Osteoblast (primary cell): ENCODE measurements around the gene MYL6B. TPM values are rescaled to one million over a fixed set of nuclear protein-coding genes. Genes with fewer than 3 reads are reported as not detected.
A peak's percentile ranks its signal among the peaks of the same experiment; 100 is the strongest.

Experiments
- DNase-seq: peaks from one replicate; pipeline ENCODE4 v3.0.0; 2011; ENCODE audit warnings: low spot score, mixed read lengths; ENCODE audit not compliant: insufficient read length; ENCODE audit errors: missing footprints
- H2AFZ ChIP-seq: 2 replicates; pipeline ENCODE4 v1.6.0; 2011; ENCODE audit warnings: mild to moderate bottlenecking, low read length
- H3K27ac ChIP-seq: 2 replicates; pipeline ENCODE4 v1.5.1; 2011; ENCODE audit warnings: mild to moderate bottlenecking, low read depth, low read length, moderate library complexity
- H3K27me3 ChIP-seq: 2 replicates; pipeline ENCODE4 v1.6.0; 2012; ENCODE audit warnings: mild to moderate bottlenecking, control low read depth, inconsistent platforms, low read length, moderate library complexity; ENCODE audit not compliant: insufficient read depth
- H3K36me3 ChIP-seq: 2 replicates; pipeline ENCODE4 v1.5.1; 2011; ENCODE audit warnings: mild to moderate bottlenecking, low read length, control low read depth, moderate library complexity; ENCODE audit not compliant: insufficient read depth
- H3K4me1 ChIP-seq: 2 replicates; pipeline ENCODE4 v1.5.1; 2011; ENCODE audit warnings: mild to moderate bottlenecking, low read length, control low read depth, moderate library complexity; ENCODE audit not compliant: insufficient read depth
- H3K4me2 ChIP-seq: 2 replicates; pipeline ENCODE4 v1.6.0; 2011; ENCODE audit warnings: mild to moderate bottlenecking, low read length; ENCODE audit not compliant: insufficient read depth
- H3K4me3 ChIP-seq: fragments of 200-600 bp; sonication (generic); 3 replicates; pipeline ENCODE4 v1.5.1; 2012; ENCODE audit warnings: mild to moderate bottlenecking, low read length, inconsistent platforms; ENCODE audit not compliant: insufficient read depth
- H3K79me2 ChIP-seq: 2 replicates; pipeline ENCODE4 v1.6.0; 2012; ENCODE audit warnings: mild to moderate bottlenecking, low read length, control low read depth, inconsistent platforms; ENCODE audit not compliant: insufficient read depth
- H3K9me3 ChIP-seq: 2 replicates; pipeline ENCODE4 v1.5.1; 2011; ENCODE audit warnings: low read depth, low read length, control low read depth
- H4K20me1 ChIP-seq: 2 replicates; pipeline ENCODE4 v1.6.0; 2012; ENCODE audit warnings: mild to moderate bottlenecking, low read length, control low read depth; ENCODE audit not compliant: insufficient read depth
- CTCF ChIP-seq: IDR thresholded peaks from 2 replicates; pipeline ENCODE4 v1.5.1; 2011; ENCODE audit warnings: mild to moderate bottlenecking, low read depth, low read length, moderate library complexity; ENCODE audit errors: extremely low read depth
- total RNA-seq: library from RNA; depleted of rRNA; stranded (reverse); fragments of >200 nt; gene quantifications from 2 replicates; pipeline ENCODE4 v1.2.3, GENCODE V29; 2012

MYL6B gene
- total RNA-seq, 1 donor = 53.9 TPM

DNA sequence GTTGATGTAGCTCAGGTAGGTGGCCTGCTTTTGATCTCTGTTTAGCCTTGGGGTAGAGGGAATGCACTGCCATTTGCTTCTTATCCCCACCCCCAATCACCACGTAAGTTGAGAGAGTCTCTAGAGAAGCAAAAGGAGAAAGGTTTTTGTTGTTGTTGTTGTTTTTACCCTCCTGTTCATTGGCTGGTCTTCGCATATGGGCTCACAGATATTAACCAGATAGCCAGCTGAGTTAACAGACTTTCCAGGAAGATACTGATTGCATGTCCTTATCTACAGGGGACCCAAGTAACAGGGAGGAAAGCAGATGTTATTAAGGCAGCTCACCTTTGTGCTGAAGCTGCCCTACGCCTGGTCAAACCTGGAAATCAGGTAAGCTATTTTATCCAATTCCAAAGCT lies 45.1 kb upstream of the MYL6B start:
- no peak overlapping the region for H3K4me2 ChIP-seq
- TF ChIP-seq CTCF = no peak
- H3K27ac ChIP-seq = no peak overlapping the region
- no peaks in the 10 kb centered on the region for H3K9me3 ChIP-seq
- H3K4me3 ChIP-seq = no peak overlapping the region
- peaks cover 18% of the 10 kb centered on the region for H3K4me1 ChIP-seq
- H4K20me1 ChIP-seq = peaks cover 3% of the 10 kb centered on the region
- H3K79me2 ChIP-seq = peaks cover 36% of the 10 kb centered on the region
- DNase-seq = no peak
- H3K27me3 ChIP-seq = no peaks in the 10 kb centered on the region
- H3K36me3 ChIP-seq = peaks cover 55% of the 10 kb centered on the region
- no peak overlapping the region for H2AFZ ChIP-seq

DNA sequence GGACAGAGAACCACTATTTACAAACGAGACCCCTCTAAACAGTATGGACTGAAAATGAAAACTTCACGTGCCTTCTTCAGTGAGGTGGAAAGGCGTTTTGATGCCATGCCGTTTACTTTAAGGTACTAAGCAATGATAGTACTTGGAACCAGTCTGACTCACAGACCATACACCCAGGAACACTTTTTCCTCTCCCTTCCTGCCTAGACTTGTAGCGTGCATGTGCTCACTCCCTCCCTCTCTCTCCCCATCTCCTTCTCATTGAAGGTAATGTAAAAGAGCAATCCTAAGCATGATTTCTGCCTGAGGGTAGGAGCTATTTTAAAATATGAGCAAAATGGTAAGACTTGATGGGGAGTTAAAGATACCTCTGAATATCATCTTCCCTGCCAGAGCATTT lies 41.8 kb upstream of the MYL6B start:
- Histone ChIP-seq H3K4me2 (no peak overlapping the region), H3K27ac (no peak overlapping the region), H3K9me3 (no peaks in the 10 kb centered on the region), H3K4me1 (peaks cover 15% of the 10 kb centered on the region), H4K20me1 (peaks cover 1% of the 10 kb centered on the region), H2AFZ (no peak overlapping the region), H3K4me3 (no peak overlapping the region), H3K27me3 (no peaks in the 10 kb centered on the region), H3K36me3 (peaks cover 70% of the 10 kb centered on the region), H3K79me2 (peaks cover 24% of the 10 kb centered on the region)
- no peak for DNase-seq
- TF ChIP-seq CTCF = no peak

GRCh38 chr12:56114084-56114483 lies 38.3 kb upstream of the MYL6B start:
- peaks cover 16% of the 10 kb centered on the region for H4K20me1 ChIP-seq
- no peak overlapping the region for H3K4me2 ChIP-seq
- no peak overlapping the region for H2AFZ ChIP-seq
- no peak overlapping the region for H3K27ac ChIP-seq
- DNase-seq = no peak
- peaks cover 52% of the 10 kb centered on the region for H3K36me3 ChIP-seq
- peaks cover 17% of the 10 kb centered on the region for H3K4me1 ChIP-seq
- H3K4me3 ChIP-seq = no peak overlapping the region
- no peaks in the 10 kb centered on the region for H3K27me3 ChIP-seq
- no peaks in the 10 kb centered on the region for H3K9me3 ChIP-seq
- H3K79me2 ChIP-seq = peaks cover 19% of the 10 kb centered on the region
- no peak for TF ChIP-seq CTCF

- Histone ChIP-seq H3K4me2 (peak overlapping the region; percentile 99), H3K4me1 (peaks cover 29% of the 10 kb centered on the region), H2AFZ (peak overlapping the region; percentile 93), H3K27ac (peak overlapping the region; percentile 91), H4K20me1 (peaks cover 16% of the 10 kb centered on the region), H3K27me3 (no peaks in the 10 kb centered on the region), H3K4me3 (peak overlapping the region; percentile 85), H3K36me3 (peaks cover 42% of the 10 kb centered on the region), H3K79me2 (peaks cover 21% of the 10 kb centered on the region), H3K9me3 (no peaks in the 10 kb centered on the region)
- peak; percentile 76 for DNase-seq
- TF ChIP-seq CTCF = no peak
Observed at GRCh38 chr12:56115329-56115728, 37.1 kb upstream of the MYL6B start.
